Type B pancreatic cell (in vitro differentiated cells): ENCODE results near the gene AOC3. TPM values are rescaled to one million over a fixed set of nuclear protein-coding genes. Genes with fewer than 3 reads are reported as not detected.

Experiments used
- DNase-seq: peaks from one replicate; pipeline ENCODE4 v3.0.0; 2021; ENCODE audit warnings: mixed read lengths; ENCODE audit not compliant: unreplicated experiment; ENCODE audit errors: extremely low spot score
- H3K27ac Mint-ChIP-seq: 2 replicates; pipeline ENCODE4 v1.8.0; 2021; ENCODE audit warnings: mild to moderate bottlenecking, mixed read lengths
- H3K27me3 Mint-ChIP-seq: 2 replicates; pipeline ENCODE4 v1.8.0; 2021; ENCODE audit warnings: mixed read lengths
- H3K36me3 Mint-ChIP-seq: 2 replicates; pipeline ENCODE4 v1.8.0; 2021; ENCODE audit warnings: mixed read lengths
- H3K4me1 Mint-ChIP-seq: one replicate; pipeline ENCODE4 v1.8.0; 2021; ENCODE audit warnings: mixed read lengths; ENCODE audit not compliant: unreplicated experiment
- H3K4me3 Mint-ChIP-seq: 2 replicates; pipeline ENCODE4 v1.8.0; 2021; ENCODE audit warnings: mild to moderate bottlenecking, mixed read lengths
- H3K9me3 Mint-ChIP-seq: 2 replicates; pipeline ENCODE4 v1.8.0; 2021; ENCODE audit warnings: mixed read lengths
- long read RNA-seq: library from polyadenylated mRNA; unstranded; transcript quantifications from one replicate; pipeline ENCODE4 v2.0.0, GENCODE V29; 2020
- total RNA-seq: library from RNA; stranded (reverse); gene quantifications from 2 replicates; pipeline ENCODE4 v1.2.1, GENCODE V29; 2021; ENCODE audit warnings: low replicate concordance
- TF ChIP-seq, protein P1 (sequence below): fragments of 200-600 bp; sonication (generic); conservative IDR thresholded peaks from 2 replicates; pipeline ENCODE4 v1.5.0; 2021; ENCODE audit warnings: antibody characterized with exemption, mild to moderate bottlenecking

The AOC3 gene
- 1.5 and 2.4 TPM in 2 replicates for total RNA-seq
- long read RNA-seq, result 0 reads

DNA sequence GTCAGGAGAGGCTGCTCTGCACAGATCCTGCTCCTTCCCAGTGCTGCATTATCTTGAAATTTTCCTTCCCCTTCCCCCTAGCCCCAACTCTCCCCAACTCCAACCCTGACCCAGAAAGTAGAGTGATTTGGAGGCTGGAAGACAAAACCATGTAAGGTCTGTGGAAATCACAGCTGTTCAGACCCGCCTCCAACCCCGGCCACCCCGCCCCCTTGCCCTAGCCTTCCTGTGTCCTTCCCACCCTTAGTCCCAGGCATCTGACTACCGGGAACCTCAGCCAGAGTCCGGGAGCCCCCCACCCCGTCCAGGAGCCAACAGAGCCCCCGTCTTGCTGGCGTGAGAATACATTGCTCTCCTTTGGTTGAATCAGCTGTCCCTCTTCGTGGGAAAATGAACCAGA lies at the start of gene AOC3:
Gene AOC3 (plus strand): TSS at position 246 of the 400 bp plus-strand sequence. CDS start 145 bp downstream, at position 391.
- no peak within 1 kb of the TSS for H3K27ac Mint-ChIP-seq
- no peaks in the 10 kb centered on the region for H3K36me3 Mint-ChIP-seq
- no peaks in the 10 kb centered on the region for H3K4me1 Mint-ChIP-seq
- DNase-seq, result no peak
- TF ChIP-seq, protein P1, sequence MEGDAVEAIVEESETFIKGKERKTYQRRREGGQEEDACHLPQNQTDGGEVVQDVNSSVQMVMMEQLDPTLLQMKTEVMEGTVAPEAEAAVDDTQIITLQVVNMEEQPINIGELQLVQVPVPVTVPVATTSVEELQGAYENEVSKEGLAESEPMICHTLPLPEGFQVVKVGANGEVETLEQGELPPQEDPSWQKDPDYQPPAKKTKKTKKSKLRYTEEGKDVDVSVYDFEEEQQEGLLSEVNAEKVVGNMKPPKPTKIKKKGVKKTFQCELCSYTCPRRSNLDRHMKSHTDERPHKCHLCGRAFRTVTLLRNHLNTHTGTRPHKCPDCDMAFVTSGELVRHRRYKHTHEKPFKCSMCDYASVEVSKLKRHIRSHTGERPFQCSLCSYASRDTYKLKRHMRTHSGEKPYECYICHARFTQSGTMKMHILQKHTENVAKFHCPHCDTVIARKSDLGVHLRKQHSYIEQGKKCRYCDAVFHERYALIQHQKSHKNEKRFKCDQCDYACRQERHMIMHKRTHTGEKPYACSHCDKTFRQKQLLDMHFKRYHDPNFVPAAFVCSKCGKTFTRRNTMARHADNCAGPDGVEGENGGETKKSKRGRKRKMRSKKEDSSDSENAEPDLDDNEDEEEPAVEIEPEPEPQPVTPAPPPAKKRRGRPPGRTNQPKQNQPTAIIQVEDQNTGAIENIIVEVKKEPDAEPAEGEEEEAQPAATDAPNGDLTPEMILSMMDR, result no peak
- H3K4me3 Mint-ChIP-seq, result no peak within 1 kb of the TSS
- H3K27me3 Mint-ChIP-seq, result no peaks in the 10 kb centered on the region
- no peaks in the 10 kb centered on the region for H3K9me3 Mint-ChIP-seq

DNA sequence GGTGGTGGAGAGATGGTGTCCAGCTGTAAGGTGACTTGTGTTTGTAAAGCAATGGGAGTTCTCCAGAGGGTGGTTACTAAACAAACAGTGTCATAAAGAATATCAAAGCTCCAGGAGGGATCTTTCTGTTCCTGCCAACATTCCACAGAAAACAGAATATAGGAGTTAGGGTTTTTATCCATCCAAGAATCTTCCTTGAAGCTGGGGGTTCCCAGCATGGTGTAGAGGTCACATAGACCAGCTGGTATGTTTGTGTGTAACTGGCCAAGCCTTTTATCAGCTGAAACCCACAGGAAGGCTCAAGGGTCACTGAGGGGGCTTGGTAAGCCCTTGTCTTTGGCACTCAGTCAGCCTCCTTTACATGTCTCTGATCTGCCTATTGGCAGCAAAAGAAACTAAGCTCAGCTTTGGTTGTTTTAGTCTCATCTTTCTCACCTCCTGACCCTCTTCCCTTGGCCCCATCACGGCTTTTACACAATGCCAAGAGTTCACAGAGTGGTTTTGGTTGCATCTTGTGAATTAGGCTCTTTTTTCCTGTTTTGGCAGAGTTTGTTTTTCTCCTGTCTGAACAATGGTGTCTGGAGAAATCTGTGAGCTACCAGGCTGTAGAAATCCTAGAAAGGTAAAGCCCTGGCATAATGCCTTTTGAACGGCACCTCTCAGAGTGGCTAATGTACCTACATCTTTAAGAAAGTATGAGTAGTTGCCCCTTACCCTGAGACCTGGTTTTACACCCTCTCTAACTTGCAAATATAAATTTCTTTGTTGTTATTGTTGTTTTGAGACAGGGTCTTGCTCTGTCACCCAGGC lies 47.7 kb upstream of the AOC3 start:
- H3K4me3 Mint-ChIP-seq, result no peak overlapping the region
- no peak for DNase-seq
- H3K36me3 Mint-ChIP-seq, result peaks cover 3% of the 10 kb centered on the region
- H3K9me3 Mint-ChIP-seq, result peaks cover 5% of the 10 kb centered on the region
- no peak overlapping the region for H3K27ac Mint-ChIP-seq
- TF ChIP-seq, protein P1, result no peak
- peaks cover 17% of the 10 kb centered on the region for H3K4me1 Mint-ChIP-seq
- peaks cover 15% of the 10 kb centered on the region for H3K27me3 Mint-ChIP-seq

- Mint-ChIP-seq H3K4me1 (peaks cover 10% of the 10 kb centered on the region), H3K9me3 (no peaks in the 10 kb centered on the region), H3K36me3 (peaks cover 4% of the 10 kb centered on the region), H3K27ac (peak overlapping the region; percentile 58), H3K27me3 (peaks cover 12% of the 10 kb centered on the region), H3K4me3 (no peak overlapping the region)
- DNase-seq, result no peak
- TF ChIP-seq, protein P1, result no peak
Observed at GRCh38 chr17:42804918-42805367, 46.1 kb upstream of the AOC3 start.

GRCh38 chr17:42806249-42806648 lies 44.8 kb upstream of the AOC3 start:
- no peak for DNase-seq
- Mint-ChIP-seq H3K27ac (no peak overlapping the region), H3K9me3 (no peaks in the 10 kb centered on the region), H3K27me3 (peaks cover 4% of the 10 kb centered on the region), H3K4me3 (no peak overlapping the region), H3K36me3 (peaks cover 6% of the 10 kb centered on the region), H3K4me1 (peaks cover 10% of the 10 kb centered on the region)
- TF ChIP-seq, protein P1, result no peak

- DNase-seq, result no peak
- Mint-ChIP-seq H3K27ac (no peak overlapping the region), H3K4me3 (no peak overlapping the region), H3K4me1 (peaks cover 10% of the 10 kb centered on the region), H3K36me3 (peaks cover 12% of the 10 kb centered on the region), H3K27me3 (no peaks in the 10 kb centered on the region), H3K9me3 (no peaks in the 10 kb centered on the region)
- TF ChIP-seq, protein P1, result no peak
Observed at GRCh38 chr17:42809250-42809649, 41.7 kb upstream of the AOC3 start.
